ENCODE measurements around the gene COL4A1.

DNA sequence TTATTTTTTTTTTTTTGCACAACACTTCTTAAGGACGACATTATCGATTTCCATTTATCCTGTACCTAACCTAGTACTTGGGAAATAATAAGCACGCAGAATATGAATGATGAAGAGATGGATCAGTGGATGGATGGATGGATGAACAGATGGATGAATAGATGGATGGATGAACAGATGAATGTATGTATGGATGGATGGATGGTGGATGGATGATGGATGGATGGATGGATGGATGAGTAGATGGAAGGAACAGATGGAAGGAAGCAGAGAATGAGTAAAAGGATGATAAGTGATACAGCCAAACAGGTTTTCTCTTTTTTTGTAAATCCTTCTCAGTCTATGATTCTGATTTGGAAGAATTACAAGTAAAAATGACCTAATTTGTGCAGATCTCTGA, 166.9 kb downstream of the COL4A1 start:
- TF ChIP-seq, protein P1, sequence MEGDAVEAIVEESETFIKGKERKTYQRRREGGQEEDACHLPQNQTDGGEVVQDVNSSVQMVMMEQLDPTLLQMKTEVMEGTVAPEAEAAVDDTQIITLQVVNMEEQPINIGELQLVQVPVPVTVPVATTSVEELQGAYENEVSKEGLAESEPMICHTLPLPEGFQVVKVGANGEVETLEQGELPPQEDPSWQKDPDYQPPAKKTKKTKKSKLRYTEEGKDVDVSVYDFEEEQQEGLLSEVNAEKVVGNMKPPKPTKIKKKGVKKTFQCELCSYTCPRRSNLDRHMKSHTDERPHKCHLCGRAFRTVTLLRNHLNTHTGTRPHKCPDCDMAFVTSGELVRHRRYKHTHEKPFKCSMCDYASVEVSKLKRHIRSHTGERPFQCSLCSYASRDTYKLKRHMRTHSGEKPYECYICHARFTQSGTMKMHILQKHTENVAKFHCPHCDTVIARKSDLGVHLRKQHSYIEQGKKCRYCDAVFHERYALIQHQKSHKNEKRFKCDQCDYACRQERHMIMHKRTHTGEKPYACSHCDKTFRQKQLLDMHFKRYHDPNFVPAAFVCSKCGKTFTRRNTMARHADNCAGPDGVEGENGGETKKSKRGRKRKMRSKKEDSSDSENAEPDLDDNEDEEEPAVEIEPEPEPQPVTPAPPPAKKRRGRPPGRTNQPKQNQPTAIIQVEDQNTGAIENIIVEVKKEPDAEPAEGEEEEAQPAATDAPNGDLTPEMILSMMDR (optimal IDR thresholded peaks at IDR 0.05 in 1 of 3, IDR thresholded peaks at IDR 0.05 in 1 of 3, conservative IDR thresholded peaks at IDR 0.05 in 1 of 3; ENCODE audit: extremely low read depth in 1 of 3, insufficient read depth in 2 of 3, low read length in 3 of 3) = no peak
- TF ChIP-seq EZH2 (IDR thresholded peaks at IDR 0.05; ENCODE audit: low read length) = no peak

Measured in keratinocyte (primary cell).